H9 (cell line): ENCODE results near the gene MAPKAP1. TPM values are rescaled to one million over a fixed set of nuclear protein-coding genes. Genes with fewer than 3 reads are reported as not detected.

Experiments used
- DNase-seq: peaks from one replicate; pipeline ENCODE4 v3.0.0-alpha.2; 2017
- H2AFZ ChIP-seq: one replicate; pipeline ENCODE4 v1.6.1; 2013; ENCODE audit warnings: mild to moderate bottlenecking, low read length, control low read depth, moderate library complexity
- H2AK5ac ChIP-seq: 2 replicates; pipeline ENCODE4 v1.6.1; 2013; ENCODE audit warnings: low read length, control low read depth, mixed read lengths; ENCODE audit not compliant: insufficient read length
- H2BK120ac ChIP-seq: one replicate; pipeline ENCODE4 v1.6.1; 2013; ENCODE audit warnings: low read depth, mild to moderate bottlenecking, low read length, control low read depth, inconsistent platforms; ENCODE audit not compliant: poor library complexity, severe bottlenecking
- H2BK12ac ChIP-seq: 2 replicates; pipeline ENCODE4 v1.6.1; 2013; ENCODE audit warnings: low read length, control low read depth, mixed read lengths, low read depth; ENCODE audit not compliant: insufficient read length
- H2BK15ac ChIP-seq: 2 replicates; pipeline ENCODE4 v1.6.1; 2013; ENCODE audit warnings: low read depth, low read length, control low read depth
- H2BK20ac ChIP-seq: one replicate; pipeline ENCODE4 v1.6.1; 2013; ENCODE audit warnings: low read depth, mild to moderate bottlenecking, low read length, control low read depth, inconsistent platforms; ENCODE audit not compliant: poor library complexity, severe bottlenecking
- H2BK5ac ChIP-seq: 2 replicates; pipeline ENCODE4 v1.6.1; 2013; ENCODE audit warnings: low read length, control low read depth, mixed read lengths; ENCODE audit not compliant: insufficient read length
- H3K14ac ChIP-seq: 2 replicates; pipeline ENCODE4 v1.6.1; 2013; ENCODE audit warnings: low read length, control low read depth; ENCODE audit not compliant: insufficient read depth
- H3K18ac ChIP-seq: 2 replicates; pipeline ENCODE4 v1.6.1; 2013; ENCODE audit warnings: low read depth, mild to moderate bottlenecking, mixed read lengths, low read length, control low read depth; ENCODE audit not compliant: insufficient read length
- H3K23ac ChIP-seq: 2 replicates; pipeline ENCODE4 v1.6.1; 2013; ENCODE audit warnings: low read length, control low read depth, mixed read lengths, low read depth; ENCODE audit not compliant: insufficient read length
- H3K23me2 ChIP-seq: 2 replicates; pipeline ENCODE4 v1.6.1; 2013; ENCODE audit warnings: low read depth, mild to moderate bottlenecking, mixed read lengths, low read length, control low read depth; ENCODE audit not compliant: insufficient read length, poor library complexity, severe bottlenecking
- H3K27ac ChIP-seq: 2 replicates; pipeline ENCODE4 v1.5.1; 2013; ENCODE audit warnings: low read length, control low read depth, mixed read lengths, low read depth; ENCODE audit not compliant: insufficient read length
- H3K27me3 ChIP-seq: 2 replicates; pipeline ENCODE4 v1.6.1; 2013; ENCODE audit warnings: low read length, control low read depth, inconsistent platforms; ENCODE audit not compliant: insufficient read depth
- H3K4ac ChIP-seq: 2 replicates; pipeline ENCODE4 v1.6.1; 2013; ENCODE audit warnings: low read depth, mild to moderate bottlenecking, control low read depth, inconsistent platforms, low read length, moderate library complexity
- H3K4me1 ChIP-seq: 2 replicates; pipeline ENCODE4 v1.6.1; 2013; ENCODE audit warnings: low read length, control low read depth, inconsistent platforms; ENCODE audit not compliant: insufficient read depth
- H3K4me2 ChIP-seq: 2 replicates; pipeline ENCODE4 v1.6.1; 2013; ENCODE audit warnings: low read length, control low read depth, mixed read lengths; ENCODE audit not compliant: insufficient read length, insufficient read depth
- H3K56ac ChIP-seq: 2 replicates; pipeline ENCODE4 v1.6.1; 2013; ENCODE audit warnings: low read depth, mild to moderate bottlenecking, mixed read lengths, low read length, control low read depth; ENCODE audit not compliant: insufficient read length
- H3K79me1 ChIP-seq: 2 replicates; pipeline ENCODE4 v1.6.1; 2013; ENCODE audit warnings: low read depth, mild to moderate bottlenecking, moderate library complexity, low read length, control low read depth, inconsistent platforms; ENCODE audit not compliant: insufficient read depth, poor library complexity, severe bottlenecking
- H3K79me2 ChIP-seq: 2 replicates; pipeline ENCODE4 v1.6.1; 2013; ENCODE audit warnings: low read length, control low read depth, inconsistent platforms; ENCODE audit not compliant: insufficient read depth
- H3K9ac ChIP-seq: 2 replicates; pipeline ENCODE4 v1.6.1; 2013; ENCODE audit warnings: low read length, control low read depth, mixed read lengths; ENCODE audit not compliant: insufficient read length; ENCODE audit errors: extremely low read depth
- H3K9me3 ChIP-seq: one replicate; pipeline ENCODE4 v1.6.1; 2013; ENCODE audit warnings: low read depth, low read length, inconsistent platforms; ENCODE audit not compliant: control insufficient read depth
- H3T11ph ChIP-seq: one replicate; pipeline ENCODE4 v1.6.1; 2013; ENCODE audit warnings: mild to moderate bottlenecking, low read length, control low read depth, inconsistent platforms
- H4K20me1 ChIP-seq: one replicate; pipeline ENCODE4 v1.6.1; 2013; ENCODE audit not compliant: control insufficient read depth, insufficient read length, insufficient read depth
- H4K5ac ChIP-seq: 2 replicates; pipeline ENCODE4 v1.6.1; 2013; ENCODE audit warnings: low read depth, mild to moderate bottlenecking, mixed read lengths, low read length, control low read depth; ENCODE audit not compliant: insufficient read length
- H4K8ac ChIP-seq: replicated peaks from 2 replicates; pipeline ENCODE4 v1.6.1; 2013; ENCODE audit warnings: low read length, control low read depth, mixed read lengths, low read depth; ENCODE audit not compliant: insufficient read length
- H4K91ac ChIP-seq: 2 replicates; pipeline ENCODE4 v1.6.1; 2013; ENCODE audit warnings: low read depth, mild to moderate bottlenecking, moderate library complexity, mixed read lengths, low read length, control low read depth; ENCODE audit not compliant: insufficient read length
- H3K27ac Mint-ChIP-seq, 3 experiments: 2 replicates in 2 of 3; 3 replicates in 1 of 3; pipeline ENCODE4 v1.8.0; 2020 to 2021; ENCODE audit warnings: mixed read lengths in 3 of 3, mild to moderate bottlenecking in 1 of 3, moderate library complexity in 1 of 3
- H3K27me3 Mint-ChIP-seq: 2 replicates; pipeline ENCODE4 v1.8.0; 2021; ENCODE audit warnings: low read depth, mild to moderate bottlenecking, moderate library complexity, mixed read lengths
- H3K36me3 Mint-ChIP-seq, 3 experiments: 2 replicates in 2 of 3; 3 replicates in 1 of 3; pipeline ENCODE4 v1.8.0; 2020 to 2021; ENCODE audit warnings: low read depth in 3 of 3, mixed read lengths in 3 of 3; ENCODE audit not compliant: insufficient read depth in 1 of 3
- H3K4me1 Mint-ChIP-seq, 2 experiments: 2 replicates each; pipeline ENCODE4 v1.8.0; 2020; ENCODE audit warnings: mixed read lengths in 2 of 2
- H3K4me3 Mint-ChIP-seq, 2 experiments: 2 replicates in 1 of 2; 3 replicates in 1 of 2; pipeline ENCODE4 v1.8.0; 2020 to 2021; ENCODE audit warnings: mild to moderate bottlenecking in 2 of 2, mixed read lengths in 2 of 2, moderate library complexity in 1 of 2
- H3K9me3 Mint-ChIP-seq, 2 experiments: 2 replicates in 1 of 2; 3 replicates in 1 of 2; pipeline ENCODE4 v1.8.0; 2020; ENCODE audit warnings: mild to moderate bottlenecking in 2 of 2, mixed read lengths in 2 of 2, moderate library complexity in 1 of 2
- WGBS: extraction: QIAGEN DNeasy Blood & Tissue Kit; methylation state at CpG from one replicate; pipeline ENCODE4 v1.1.7; 2013; ENCODE audit warnings: missing lambda C conversion rate, low lambda C conversion rate, mixed read lengths; ENCODE audit not compliant: insufficient read length; ENCODE audit errors: extremely low coverage; 5-methylcytosine and 5-hydroxymethylcytosine counted together
- total RNA-seq: library from RNA; stranded (reverse); gene quantifications from 2 replicates; pipeline ENCODE4 v1.2.1, GENCODE V29; 2021
- TF ChIP-seq, protein P1 (sequence below): fragments of 200-600 bp; sonication (generic); conservative IDR thresholded peaks from 3 replicates; pipeline ENCODE4 v1.8.0; 2021; ENCODE audit warnings: antibody characterized with exemption, mild to moderate bottlenecking

MAPKAP1 gene
- total RNA-seq, 1 experiment from 2014 or later = 97.0 TPM

DNA sequence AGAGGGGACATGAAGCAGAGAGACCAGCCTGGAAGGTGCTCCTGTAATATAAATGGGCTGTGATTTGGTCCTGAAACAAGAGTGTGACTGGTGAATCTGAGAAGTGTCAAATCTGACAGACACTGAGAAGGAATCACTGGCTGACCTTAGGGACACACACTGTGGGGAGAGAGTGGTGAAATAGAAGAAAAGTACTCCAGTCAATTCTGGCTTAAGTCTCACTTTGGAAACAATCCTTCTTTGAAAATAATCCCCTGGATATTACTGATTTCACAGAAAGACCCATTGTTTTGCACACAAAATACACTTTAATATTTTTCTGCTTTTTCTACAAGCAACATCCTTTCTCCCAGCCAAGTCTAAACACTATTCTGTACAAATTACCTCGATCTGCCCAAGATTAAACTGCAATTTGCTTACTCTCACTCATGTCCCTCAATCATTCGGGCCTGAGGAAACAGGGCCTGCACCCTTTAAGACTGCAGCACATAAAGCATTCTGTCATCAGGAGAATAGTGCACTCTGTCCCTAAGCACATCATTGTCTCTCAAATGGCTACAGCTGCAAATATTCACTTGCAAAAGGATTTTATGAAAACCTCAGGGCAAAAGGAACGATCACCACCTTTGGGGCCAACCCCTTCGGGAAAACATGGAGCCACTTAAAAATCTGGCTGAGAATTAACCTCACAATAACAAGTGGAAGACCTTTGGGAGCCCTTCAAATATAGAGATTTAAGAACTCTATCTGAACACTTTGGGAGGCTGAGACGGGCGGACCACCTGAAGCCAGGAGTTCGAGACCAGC is 68.6 kb downstream of the MAPKAP1 start:
- H3K56ac ChIP-seq = no peak overlapping the region
- TF ChIP-seq, protein P1, sequence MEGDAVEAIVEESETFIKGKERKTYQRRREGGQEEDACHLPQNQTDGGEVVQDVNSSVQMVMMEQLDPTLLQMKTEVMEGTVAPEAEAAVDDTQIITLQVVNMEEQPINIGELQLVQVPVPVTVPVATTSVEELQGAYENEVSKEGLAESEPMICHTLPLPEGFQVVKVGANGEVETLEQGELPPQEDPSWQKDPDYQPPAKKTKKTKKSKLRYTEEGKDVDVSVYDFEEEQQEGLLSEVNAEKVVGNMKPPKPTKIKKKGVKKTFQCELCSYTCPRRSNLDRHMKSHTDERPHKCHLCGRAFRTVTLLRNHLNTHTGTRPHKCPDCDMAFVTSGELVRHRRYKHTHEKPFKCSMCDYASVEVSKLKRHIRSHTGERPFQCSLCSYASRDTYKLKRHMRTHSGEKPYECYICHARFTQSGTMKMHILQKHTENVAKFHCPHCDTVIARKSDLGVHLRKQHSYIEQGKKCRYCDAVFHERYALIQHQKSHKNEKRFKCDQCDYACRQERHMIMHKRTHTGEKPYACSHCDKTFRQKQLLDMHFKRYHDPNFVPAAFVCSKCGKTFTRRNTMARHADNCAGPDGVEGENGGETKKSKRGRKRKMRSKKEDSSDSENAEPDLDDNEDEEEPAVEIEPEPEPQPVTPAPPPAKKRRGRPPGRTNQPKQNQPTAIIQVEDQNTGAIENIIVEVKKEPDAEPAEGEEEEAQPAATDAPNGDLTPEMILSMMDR = no peak
- H4K20me1 ChIP-seq = no peaks in the 10 kb centered on the region
- H2BK5ac ChIP-seq = no peak overlapping the region
- no peaks in the 10 kb centered on the region for H3K23me2 ChIP-seq
- no peak overlapping the region for H3K9ac ChIP-seq
- no CpG with 5 or more reads among the region's 7 CpGs for WGBS
- H3T11ph ChIP-seq = no peak overlapping the region
- no peak overlapping the region for H3K4ac ChIP-seq
- H3K27ac ChIP-seq = no peak overlapping the region
- no peak overlapping the region for H3K23ac ChIP-seq
- no peak for DNase-seq
- no peaks in the 10 kb centered on the region for H3K9me3 ChIP-seq
- H2AFZ ChIP-seq = no peak overlapping the region
- H4K8ac ChIP-seq = no peak overlapping the region
- Mint-ChIP-seq H3K27me3 (no peaks in the 10 kb centered on the region), H3K9me3 (no peaks in the 10 kb centered on the region), H3K27ac (0 out of 7 replicates have a peak overlapping the region, but pooled peaks of 1 of the 3 experiments have one; percentile 1), H3K4me3 (no peak overlapping the region), H3K36me3 (peaks cover 0 to 1% (median 0%) of the 10 kb centered on the region in 3 experiments; a peak in 1 of 7 replicates), H3K4me1 (peaks cover 18 to 21% of the 10 kb centered on the region in 2 experiments)
- no peak overlapping the region for H2BK12ac ChIP-seq
- no peak overlapping the region for H3K4me2 ChIP-seq
- H4K5ac ChIP-seq = no peak overlapping the region
- H3K14ac ChIP-seq = no peak overlapping the region
- H3K27me3 ChIP-seq = no peaks in the 10 kb centered on the region
- H2BK20ac ChIP-seq = no peak overlapping the region
- H3K4me1 ChIP-seq = peaks cover 5% of the 10 kb centered on the region; the same call in 1 of the 2 replicates
- H4K91ac ChIP-seq = no peak overlapping the region
- H3K79me2 ChIP-seq = peaks cover 4% of the 10 kb centered on the region
- H2BK15ac ChIP-seq = no peak overlapping the region
- no peak overlapping the region for H3K18ac ChIP-seq
- H2AK5ac ChIP-seq = no peak overlapping the region
- H2BK120ac ChIP-seq = no peak overlapping the region
- no peaks in the 10 kb centered on the region for H3K79me1 ChIP-seq
